Measurements from ENCODE around the gene KLHDC8B. TPM values are rescaled to one million over a fixed set of nuclear protein-coding genes. Genes with fewer than 3 reads are reported as not detected.

KLHDC8B gene
- total RNA-seq, 1 experiment from 2014 or later: 21.5 TPM

DNA sequence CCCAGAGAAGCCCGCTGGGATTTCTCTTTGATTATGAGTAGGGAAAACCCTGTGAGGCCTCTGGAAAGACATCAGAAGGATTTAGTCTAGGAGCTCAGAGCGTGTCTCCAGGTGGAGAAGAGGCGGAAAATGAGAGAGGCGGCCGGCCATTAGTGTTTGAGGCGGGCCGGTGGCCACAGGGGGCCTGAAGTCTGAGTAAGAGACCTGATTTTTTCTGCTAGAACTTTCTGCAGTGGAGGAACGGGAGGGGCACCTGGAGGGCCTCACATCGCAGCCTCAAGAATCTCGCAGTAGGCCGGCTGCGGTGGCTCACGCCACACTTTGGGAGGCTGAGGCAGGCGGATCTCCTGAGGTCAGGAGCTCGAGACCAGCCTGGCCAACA is 28.5 kb downstream of the KLHDC8B start:
- ATAC-seq: no peak
- H3K4me1 Mint-ChIP-seq: no peaks in the 10 kb centered on the region
- H3K4me3 Mint-ChIP-seq: no peak overlapping the region
- peaks cover 4% of the 10 kb centered on the region; the same call in 1 of the 2 replicates for H3K9me3 Mint-ChIP-seq
- DNase-seq (ENCODE audit: low spot score): no peak
- no peak overlapping the region for H3K27ac Mint-ChIP-seq
- TF ChIP-seq ETV6 (CRISPR knock-in tag; IDR thresholded peaks at IDR 0.05) (no peak), CDX4 (CRISPR knock-in tag; IDR thresholded peaks at IDR 0.05; ENCODE audit: borderline replicate concordance) (no peak), ZNF219 (CRISPR knock-in tag; IDR thresholded peaks at IDR 0.05; ENCODE audit: borderline replicate concordance) (no peak), IRF2 (CRISPR knock-in tag; IDR thresholded peaks at IDR 0.05; ENCODE audit: borderline replicate concordance, low read depth) (no peak)
- TF ChIP-seq, protein P1, sequence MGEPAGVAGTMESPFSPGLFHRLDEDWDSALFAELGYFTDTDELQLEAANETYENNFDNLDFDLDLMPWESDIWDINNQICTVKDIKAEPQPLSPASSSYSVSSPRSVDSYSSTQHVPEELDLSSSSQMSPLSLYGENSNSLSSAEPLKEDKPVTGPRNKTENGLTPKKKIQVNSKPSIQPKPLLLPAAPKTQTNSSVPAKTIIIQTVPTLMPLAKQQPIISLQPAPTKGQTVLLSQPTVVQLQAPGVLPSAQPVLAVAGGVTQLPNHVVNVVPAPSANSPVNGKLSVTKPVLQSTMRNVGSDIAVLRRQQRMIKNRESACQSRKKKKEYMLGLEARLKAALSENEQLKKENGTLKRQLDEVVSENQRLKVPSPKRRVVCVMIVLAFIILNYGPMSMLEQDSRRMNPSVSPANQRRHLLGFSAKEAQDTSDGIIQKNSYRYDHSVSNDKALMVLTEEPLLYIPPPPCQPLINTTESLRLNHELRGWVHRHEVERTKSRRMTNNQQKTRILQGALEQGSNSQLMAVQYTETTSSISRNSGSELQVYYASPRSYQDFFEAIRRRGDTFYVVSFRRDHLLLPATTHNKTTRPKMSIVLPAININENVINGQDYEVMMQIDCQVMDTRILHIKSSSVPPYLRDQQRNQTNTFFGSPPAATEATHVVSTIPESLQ (CRISPR knock-in tag; IDR thresholded peaks at IDR 0.05): no peak
- TF ChIP-seq, protein P2, sequence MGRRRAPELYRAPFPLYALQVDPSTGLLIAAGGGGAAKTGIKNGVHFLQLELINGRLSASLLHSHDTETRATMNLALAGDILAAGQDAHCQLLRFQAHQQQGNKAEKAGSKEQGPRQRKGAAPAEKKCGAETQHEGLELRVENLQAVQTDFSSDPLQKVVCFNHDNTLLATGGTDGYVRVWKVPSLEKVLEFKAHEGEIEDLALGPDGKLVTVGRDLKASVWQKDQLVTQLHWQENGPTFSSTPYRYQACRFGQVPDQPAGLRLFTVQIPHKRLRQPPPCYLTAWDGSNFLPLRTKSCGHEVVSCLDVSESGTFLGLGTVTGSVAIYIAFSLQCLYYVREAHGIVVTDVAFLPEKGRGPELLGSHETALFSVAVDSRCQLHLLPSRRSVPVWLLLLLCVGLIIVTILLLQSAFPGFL (CRISPR knock-in tag; IDR thresholded peaks at IDR 0.05; ENCODE audit: borderline replicate concordance): no peak
- TF ChIP-seq, protein P3, sequence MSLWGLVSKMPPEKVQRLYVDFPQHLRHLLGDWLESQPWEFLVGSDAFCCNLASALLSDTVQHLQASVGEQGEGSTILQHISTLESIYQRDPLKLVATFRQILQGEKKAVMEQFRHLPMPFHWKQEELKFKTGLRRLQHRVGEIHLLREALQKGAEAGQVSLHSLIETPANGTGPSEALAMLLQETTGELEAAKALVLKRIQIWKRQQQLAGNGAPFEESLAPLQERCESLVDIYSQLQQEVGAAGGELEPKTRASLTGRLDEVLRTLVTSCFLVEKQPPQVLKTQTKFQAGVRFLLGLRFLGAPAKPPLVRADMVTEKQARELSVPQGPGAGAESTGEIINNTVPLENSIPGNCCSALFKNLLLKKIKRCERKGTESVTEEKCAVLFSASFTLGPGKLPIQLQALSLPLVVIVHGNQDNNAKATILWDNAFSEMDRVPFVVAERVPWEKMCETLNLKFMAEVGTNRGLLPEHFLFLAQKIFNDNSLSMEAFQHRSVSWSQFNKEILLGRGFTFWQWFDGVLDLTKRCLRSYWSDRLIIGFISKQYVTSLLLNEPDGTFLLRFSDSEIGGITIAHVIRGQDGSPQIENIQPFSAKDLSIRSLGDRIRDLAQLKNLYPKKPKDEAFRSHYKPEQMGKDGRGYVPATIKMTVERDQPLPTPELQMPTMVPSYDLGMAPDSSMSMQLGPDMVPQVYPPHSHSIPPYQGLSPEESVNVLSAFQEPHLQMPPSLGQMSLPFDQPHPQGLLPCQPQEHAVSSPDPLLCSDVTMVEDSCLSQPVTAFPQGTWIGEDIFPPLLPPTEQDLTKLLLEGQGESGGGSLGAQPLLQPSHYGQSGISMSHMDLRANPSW (CRISPR knock-in tag; conservative IDR thresholded peaks at IDR 0.05; ENCODE audit: low read depth): no peak
- TF ChIP-seq, protein P4, sequence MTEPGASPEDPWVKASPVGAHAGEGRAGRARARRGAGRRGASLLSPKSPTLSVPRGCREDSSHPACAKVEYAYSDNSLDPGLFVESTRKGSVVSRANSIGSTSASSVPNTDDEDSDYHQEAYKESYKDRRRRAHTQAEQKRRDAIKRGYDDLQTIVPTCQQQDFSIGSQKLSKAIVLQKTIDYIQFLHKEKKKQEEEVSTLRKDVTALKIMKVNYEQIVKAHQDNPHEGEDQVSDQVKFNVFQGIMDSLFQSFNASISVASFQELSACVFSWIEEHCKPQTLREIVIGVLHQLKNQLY (CRISPR knock-in tag; IDR thresholded peaks at IDR 0.05): no peak
- H3K36me3 Mint-ChIP-seq: no peaks in the 10 kb centered on the region
- peaks cover 22% of the 10 kb centered on the region for H3K27me3 Mint-ChIP-seq (ENCODE audit: low read depth)
- ChIA-PET POLR2A (no interaction called here), CTCF (interaction anchor here (1.6 kb wide), 1 partner anchor 29 kb away, joined by 7 read pairs; the partner anchor contains the start of gene KLHDC8B)

- TF ChIP-seq NR1H2 (CRISPR knock-in tag; IDR thresholded peaks at IDR 0.05): no peak
- no peak for TF ChIP-seq FOXP1 (CRISPR knock-in tag; IDR thresholded peaks at IDR 0.05; ENCODE audit: borderline replicate concordance)
- no peak for TF ChIP-seq JUN (CRISPR knock-in tag; IDR thresholded peaks at IDR 0.05)
- TF ChIP-seq NFYB (CRISPR knock-in tag; conservative IDR thresholded peaks at IDR 0.05; ENCODE audit: low read depth): no peak
- no peak for TF ChIP-seq E2F1 (CRISPR knock-in tag; IDR thresholded peaks at IDR 0.05)
- no peak for TF ChIP-seq PRRX2 (CRISPR knock-in tag; IDR thresholded peaks at IDR 0.05)
- TF ChIP-seq ELF4 (CRISPR knock-in tag; IDR thresholded peaks at IDR 0.05; ENCODE audit: low read depth): no peak
- no peak for TF ChIP-seq GTF2I (CRISPR knock-in tag; conservative IDR thresholded peaks at IDR 0.05)
- TF ChIP-seq, protein P4 (CRISPR knock-in tag; IDR thresholded peaks at IDR 0.05): no peak
- TF ChIP-seq HMGA2 (CRISPR knock-in tag; IDR thresholded peaks at IDR 0.05): no peak
- POLR2A ChIA-PET: no interaction called here
- H3K27me3 Mint-ChIP-seq (ENCODE audit: low read depth): peaks cover 8% of the 10 kb centered on the region
- CTCF ChIA-PET: interaction anchor here (1.4 kb wide), 1 partner anchor 32 kb away, joined by 3 read pairs; no protein-coding TSS in a partner anchor
- no peak for DNase-seq (ENCODE audit: low spot score)
- H3K9me3 Mint-ChIP-seq: peaks cover 40% of the 10 kb centered on the region
- no peak overlapping the region for H3K4me3 Mint-ChIP-seq
- H3K27ac Mint-ChIP-seq: no peak overlapping the region
- no peaks in the 10 kb centered on the region for H3K4me1 Mint-ChIP-seq
- peaks cover 19% of the 10 kb centered on the region for H3K36me3 Mint-ChIP-seq
- ATAC-seq: no peak
Observed at GRCh38 chr3:49213541-49213943, 42.1 kb downstream of the KLHDC8B start.
